Vagina (tissue), 2 donors: ENCODE measurements around the gene HNRNPAB.

ENCODE experiments used
- POLR2A ChIP-seq, 2 donors: fragments of 450-650 bp; IDR thresholded peaks; one replicate each; pipeline ENCODE4 v1.6.1; 2017; ENCODE audit warnings: antibody characterized with exemption in 2 of 2, mild to moderate bottlenecking in 2 of 2, moderate library complexity in 2 of 2
- TF ChIP-seq, protein P1 (sequence below), 3 experiments: fragments of 450-650 bp in 2 of 3; fragments of 200-600 bp in 1 of 3; sonication (generic) in 1 of 3; IDR thresholded peaks; one replicate each; pipeline ENCODE4 v1.5.1; 2017 to 2019; ENCODE audit warnings: antibody characterized with exemption in 3 of 3, mild to moderate bottlenecking in 2 of 3, moderate library complexity in 2 of 3

DNA sequence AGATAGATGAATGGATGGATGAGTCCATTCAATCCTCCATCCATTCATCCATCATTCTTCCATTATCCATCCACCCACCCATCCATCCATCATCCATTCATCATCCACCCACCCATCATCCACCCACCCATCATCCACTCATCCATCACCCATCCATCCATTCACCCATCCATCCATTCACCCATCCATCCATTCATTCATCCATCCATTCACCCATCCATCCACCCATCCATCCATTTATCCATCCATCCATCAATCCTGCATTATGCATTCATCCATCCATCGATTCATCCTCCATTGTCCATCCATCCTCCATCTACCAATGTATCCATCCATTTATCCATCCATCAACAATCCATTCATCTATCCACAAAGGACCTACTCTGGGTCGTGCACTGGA lies 41.1 kb downstream of the HNRNPAB start:
- TF ChIP-seq, protein P1, sequence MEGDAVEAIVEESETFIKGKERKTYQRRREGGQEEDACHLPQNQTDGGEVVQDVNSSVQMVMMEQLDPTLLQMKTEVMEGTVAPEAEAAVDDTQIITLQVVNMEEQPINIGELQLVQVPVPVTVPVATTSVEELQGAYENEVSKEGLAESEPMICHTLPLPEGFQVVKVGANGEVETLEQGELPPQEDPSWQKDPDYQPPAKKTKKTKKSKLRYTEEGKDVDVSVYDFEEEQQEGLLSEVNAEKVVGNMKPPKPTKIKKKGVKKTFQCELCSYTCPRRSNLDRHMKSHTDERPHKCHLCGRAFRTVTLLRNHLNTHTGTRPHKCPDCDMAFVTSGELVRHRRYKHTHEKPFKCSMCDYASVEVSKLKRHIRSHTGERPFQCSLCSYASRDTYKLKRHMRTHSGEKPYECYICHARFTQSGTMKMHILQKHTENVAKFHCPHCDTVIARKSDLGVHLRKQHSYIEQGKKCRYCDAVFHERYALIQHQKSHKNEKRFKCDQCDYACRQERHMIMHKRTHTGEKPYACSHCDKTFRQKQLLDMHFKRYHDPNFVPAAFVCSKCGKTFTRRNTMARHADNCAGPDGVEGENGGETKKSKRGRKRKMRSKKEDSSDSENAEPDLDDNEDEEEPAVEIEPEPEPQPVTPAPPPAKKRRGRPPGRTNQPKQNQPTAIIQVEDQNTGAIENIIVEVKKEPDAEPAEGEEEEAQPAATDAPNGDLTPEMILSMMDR (IDR thresholded peaks at IDR 0.05) = no peak
- no peak for TF ChIP-seq POLR2A (IDR thresholded peaks at IDR 0.05)
